NCI-H128 (cell line): ENCODE measurements around the gene PIEZO1.

Experiments used
- DNase-seq: peaks from one replicate; lab custom pipeline; 2025; ENCODE audit not compliant: unreplicated experiment; lab: John Stamatoyannopoulos, UW

PIEZO1 gene

GRCh38 chr16:88705076-88705684 lies 79.8 kb downstream of the PIEZO1 start:
- no peak for DNase-seq

DNA sequence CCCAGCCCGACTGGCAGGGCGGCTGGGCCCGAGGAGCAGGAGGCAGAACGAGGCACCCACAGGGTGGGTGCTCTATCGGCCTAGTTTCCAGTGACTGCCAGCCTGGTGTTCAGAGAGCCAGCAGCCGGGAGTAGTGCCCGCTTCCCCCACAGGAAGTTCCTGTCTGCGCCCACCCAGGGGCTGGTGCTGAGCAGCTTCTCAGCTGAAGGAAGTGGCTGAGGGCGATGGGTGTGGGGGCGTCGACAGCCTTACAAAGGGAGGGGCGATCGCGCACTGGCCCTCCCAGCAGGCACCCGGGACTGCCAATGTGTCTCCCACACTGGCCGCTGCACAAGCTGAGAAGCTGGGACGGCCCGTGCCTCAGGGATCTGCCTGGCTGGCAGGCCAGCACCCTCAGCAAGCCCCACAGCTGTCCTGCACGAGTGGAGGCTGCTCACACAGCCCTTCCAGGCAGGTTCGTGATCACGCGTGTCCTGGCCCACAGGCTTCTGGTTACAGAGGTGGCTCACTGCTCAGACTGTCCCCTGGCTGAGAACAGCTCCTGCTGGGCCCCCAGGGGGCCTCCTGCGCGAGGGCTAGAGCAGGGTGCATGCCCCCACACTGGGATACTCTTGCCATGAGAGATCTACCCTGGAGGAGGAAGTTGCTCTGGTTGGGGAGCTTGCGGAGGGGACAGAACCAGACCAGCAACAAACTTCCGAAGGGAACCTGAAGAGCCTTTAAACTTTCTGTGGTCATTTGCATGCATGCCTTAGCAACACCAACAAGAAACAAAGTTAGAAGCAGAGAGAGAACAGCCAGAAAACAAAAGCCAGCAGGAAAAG lies 81.3 kb downstream of the PIEZO1 start:
- no peak for DNase-seq

DNA sequence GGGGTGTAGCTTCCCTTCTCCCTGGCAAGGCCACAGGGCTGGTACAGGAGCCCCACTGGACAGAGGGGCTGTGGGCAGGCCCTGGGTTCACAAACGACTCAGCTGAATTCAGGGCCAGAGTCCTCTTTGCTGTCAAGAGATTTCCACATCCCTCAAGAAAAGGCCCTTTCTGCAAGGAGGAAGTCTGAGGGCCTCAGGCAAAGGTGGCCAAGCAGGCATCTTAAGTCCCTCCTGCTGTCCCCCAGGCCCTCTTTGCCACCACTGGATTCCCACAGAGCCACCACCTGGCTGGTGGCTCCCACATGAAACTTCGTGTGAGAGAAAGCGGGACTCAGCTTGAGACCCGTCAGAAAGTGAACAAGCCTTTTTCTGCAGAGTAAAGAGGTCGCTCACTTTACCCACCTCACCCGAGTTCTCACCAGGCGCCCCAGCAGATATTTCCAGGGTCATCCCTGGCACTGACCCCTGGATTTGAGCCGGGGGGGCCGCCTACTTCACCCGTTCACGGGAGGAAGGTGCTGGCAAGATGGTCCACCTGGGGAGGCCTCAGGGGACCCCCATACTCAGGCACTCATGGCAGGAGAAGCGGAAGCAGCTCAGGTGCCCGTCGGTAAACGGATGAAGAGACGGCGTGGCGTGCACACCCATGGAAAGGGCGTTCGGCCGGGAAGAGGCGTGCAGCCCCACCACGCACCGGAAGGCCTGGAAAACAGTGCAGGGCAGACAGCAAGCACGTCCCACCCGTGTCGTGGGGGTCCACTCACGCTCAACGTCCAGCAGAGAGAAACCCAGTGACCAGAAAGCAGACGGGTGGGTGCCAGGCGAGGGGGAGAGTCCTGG lies 82.4 kb downstream of the PIEZO1 start:
- no peak for DNase-seq

DNA sequence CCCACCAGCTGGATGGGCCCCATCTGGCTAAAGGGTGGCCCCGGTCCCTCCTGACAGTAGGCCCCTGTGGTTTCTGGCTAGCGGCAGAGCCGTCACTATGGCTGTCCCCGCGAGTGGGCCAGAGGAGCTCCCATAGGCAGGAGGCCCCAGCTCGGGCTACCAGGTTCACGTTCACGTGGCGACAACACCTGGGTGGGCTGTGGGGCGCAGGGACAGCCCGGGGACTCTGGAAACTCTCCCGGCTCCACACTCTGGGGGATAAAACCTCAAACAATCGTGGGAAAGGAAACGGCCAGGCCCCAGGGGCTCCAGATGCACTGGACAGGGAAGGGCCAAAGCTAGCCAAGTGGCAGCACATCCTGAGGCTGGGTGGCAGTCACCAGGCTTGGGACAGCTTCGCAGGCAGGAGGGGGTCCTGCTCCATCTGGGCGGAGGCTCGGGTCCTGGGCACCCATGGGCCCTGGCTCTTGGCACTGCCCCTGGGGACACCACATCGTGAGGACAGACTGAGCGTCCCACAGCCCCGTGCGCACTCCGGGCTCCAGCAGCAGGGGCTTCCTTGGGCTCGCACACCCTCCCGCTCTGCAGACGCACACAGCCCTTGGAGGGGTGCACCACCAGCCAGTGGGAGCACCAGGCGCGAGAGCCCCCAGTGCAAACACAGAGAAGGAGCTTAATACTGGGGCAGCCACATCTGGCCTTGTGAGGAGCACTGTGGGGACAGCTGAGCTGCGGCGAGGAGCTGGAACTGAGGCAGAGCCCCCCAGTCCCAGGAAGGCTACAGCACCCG lies 83.2 kb downstream of the PIEZO1 start:
- no peak for DNase-seq

- DNase-seq = no peak
These were observed 84.2 kb downstream of the PIEZO1 start for GRCh38 chr16:88700636-88701482.

- no peak for DNase-seq
These were observed 84.7 kb downstream of the PIEZO1 start for GRCh38 chr16:88700322-88700635.

DNA sequence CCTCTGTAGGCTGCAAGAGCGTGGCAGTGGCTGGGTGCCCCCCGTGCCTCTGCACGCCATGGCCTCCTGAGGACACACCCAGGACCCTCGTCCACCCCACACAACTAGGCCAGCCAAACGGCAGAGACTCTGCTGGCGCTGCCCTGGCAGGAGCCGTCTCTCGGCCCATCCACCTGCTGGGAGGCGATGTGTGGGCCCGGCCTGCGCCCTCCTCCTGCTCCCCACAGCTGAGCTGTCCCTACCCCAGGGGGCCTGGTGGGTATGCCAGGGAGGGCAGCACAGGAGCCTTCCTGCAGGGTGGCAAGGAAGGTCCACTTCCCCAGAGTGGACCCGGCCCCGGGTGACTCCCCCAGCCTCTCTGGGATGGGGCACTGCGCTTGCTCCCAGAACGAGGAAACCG lies 85.8 kb downstream of the PIEZO1 start:
- no peak for DNase-seq

DNA sequence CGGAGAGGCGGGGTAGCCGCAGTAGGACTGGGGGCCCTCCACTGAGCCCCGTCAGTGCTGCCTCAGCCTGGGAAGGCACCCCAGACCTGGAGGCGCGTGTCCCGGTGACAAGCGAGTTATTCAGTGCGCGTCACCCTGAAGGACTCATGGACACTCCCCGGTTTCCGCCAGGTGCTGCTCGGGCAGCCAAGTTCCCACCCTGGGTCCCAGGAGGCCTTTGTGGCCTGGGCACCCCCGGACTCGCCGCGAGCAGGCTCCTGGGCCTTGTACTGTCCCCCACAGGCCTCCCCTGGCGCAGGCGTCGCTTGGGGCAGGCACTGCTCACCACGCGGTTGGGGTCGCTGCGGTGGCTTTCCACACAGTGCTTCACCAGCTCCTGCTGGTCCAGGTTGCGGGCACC lies 86.4 kb downstream of the PIEZO1 start:
- DNase-seq = no peak

GRCh38 chr16:88697831-88698615 lies 87.0 kb downstream of the PIEZO1 start:
- no peak for DNase-seq

DNA sequence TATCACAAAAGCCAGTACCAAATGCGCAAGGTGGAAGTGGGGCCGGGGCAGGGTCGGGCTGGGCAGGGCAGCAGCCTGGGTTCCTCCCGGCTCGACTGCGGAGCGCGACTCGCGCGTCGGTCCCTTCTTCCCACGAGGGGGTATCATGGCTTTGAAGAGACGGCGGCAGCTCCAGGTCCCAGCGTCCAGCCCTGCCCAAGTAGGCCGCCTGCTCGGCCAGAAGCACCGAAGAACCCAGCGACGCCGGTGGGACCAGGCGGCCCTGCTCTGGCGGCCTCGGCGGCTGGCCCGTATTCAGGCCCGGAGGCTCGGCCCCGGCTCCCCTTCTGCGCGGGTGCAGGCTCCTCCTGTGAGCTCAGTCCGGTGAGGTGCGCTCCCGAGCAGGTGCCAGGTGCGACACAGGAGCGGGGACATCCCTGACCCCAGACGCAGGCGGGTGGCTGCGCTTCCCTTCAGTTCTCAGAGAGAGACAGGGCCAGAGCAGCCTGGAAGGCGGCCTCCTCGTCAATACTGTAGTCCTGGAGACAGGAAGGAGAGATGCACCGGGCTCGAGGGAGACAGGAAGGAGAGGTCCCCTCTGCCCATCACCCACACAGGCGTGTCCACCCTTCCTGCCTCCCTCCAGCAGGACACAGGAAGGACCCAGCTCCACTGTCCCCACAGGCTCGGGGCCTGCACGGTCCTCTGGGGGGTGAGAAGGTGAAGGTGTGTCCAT lies 87.7 kb downstream of the PIEZO1 start:
- no peak for DNase-seq

GRCh38 chr16:88696441-88696840 lies 88.6 kb downstream of the PIEZO1 start:
- no peak for DNase-seq

DNA sequence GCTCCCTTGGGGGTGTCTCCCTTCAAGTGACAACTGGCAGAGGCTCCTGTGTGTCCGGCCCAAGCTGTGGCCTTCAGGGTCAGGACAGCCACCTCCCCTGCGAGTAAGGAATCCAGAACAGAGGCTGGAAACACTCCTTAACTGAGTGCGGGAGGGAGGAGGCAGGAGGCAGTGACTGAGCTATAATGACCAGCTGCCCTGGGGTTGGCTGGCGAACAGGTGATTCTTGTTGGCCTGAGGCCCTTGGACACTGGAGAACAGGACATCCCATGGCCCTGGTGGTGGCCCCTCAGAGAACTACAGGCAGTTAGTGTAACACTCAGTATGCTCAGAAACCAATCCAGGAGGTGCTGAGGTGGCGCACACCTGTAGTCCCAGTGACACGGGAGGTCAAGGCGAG lies 89.3 kb downstream of the PIEZO1 start:
- DNase-seq = no peak

DNA sequence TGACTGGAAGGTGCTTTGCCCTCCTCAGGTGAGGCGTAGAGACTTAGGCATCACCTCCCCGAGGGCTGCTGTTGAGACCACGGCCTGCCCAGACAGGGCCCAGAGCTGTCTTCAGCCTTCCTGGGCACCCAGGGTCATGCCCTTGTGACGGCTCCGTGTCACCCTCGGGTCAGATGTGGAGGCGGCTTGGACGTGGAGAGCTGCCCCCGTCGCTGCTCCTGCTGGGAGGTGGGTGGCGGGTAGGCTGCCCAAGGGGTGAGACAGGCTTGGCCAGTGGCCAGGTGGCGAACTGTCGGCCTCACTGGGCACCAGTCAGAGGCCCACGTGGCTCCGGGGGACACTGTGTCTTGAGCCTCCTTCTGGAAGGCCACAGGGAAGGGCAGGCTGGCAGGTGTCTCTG lies 89.8 kb downstream of the PIEZO1 start:
- DNase-seq = no peak

DNA sequence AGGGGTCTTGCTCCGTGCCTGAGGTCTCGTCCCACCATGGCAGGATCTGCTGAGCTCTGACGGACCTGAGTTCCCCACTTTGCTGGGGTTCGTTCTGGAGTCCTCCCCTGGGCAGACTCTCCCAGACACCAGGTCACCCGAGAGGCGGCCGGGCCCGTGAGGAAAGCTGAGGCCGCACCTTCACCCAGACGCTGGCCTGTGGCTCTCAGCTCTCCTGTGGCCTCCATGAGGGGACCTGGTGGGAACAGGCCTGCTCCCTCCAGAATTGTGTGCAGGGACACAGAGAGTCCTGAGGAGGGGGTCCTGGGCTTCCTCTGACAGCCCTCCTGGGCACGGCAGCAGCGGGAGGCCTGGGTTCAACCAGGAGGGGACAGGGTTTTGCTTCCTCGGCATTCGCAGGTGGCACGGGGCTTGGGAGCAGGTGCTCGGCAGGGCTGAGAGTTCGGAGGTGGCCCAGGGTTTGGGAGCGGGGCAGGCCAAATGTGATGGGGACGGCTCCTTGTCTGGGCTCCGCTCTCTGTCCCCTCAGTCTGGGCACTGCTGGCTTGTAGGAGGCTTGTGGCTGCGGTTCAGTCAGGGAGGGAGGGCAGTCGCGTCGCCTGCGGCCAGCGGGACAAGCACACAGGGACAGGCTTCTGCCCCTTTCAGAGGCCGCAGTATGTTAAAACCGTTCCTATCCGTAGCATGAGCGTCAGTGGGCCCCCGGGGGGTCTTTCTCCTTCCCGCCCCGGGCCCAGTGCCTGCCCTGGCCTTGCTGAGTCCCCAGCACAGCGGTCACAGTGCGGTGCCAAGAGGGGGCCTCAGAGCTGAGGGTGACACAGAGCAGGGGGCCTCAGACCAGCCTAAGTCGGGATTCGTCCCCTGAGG lies 90.6 kb downstream of the PIEZO1 start:
- no peak for DNase-seq

GRCh38 chr16:88693420-88694177 lies 91.4 kb downstream of the PIEZO1 start:
- no peak for DNase-seq

DNA sequence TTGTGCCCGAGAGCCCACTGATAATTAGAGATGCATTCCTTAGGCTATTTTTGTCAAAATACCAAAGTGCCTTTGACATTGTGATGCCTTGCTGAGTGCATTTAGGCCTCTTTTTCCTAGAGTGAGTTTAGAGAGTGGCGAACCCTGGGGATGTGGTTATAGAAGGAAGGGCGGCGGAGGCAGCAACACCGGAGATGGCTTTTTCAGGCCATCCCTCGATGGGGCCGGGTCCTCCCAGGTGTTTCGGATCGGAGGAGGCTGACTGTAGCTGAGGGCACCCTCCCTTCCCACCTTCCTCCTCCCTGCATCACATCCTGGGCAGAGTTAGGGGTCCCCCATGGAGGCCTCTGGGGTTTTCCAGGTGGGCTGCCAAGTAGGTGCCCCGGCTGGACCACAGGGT lies 92.2 kb downstream of the PIEZO1 start:
- no peak for DNase-seq

GRCh38 chr16:88691924-88692560 lies 93.0 kb downstream of the PIEZO1 start:
- DNase-seq = no peak
